ENCODE data around the gene KLHL22. TPM values are rescaled to one million over a fixed set of nuclear protein-coding genes. Genes with fewer than 3 reads are reported as not detected.

The KLHL22 gene
- total RNA-seq, 1 donor from 2014 or later = 14.3 TPM

GRCh38 chr22:20406686-20407408, 88.7 kb downstream of the KLHL22 start:
- no peak for DNase-seq (ENCODE audit: low spot score)
- Histone ChIP-seq H3K9ac (no peak overlapping the region), H3K4me2 (no peak overlapping the region), H2AFZ (replicated peaks) (no peak overlapping the region), H3K36me3 (peaks cover 3% of the 10 kb centered on the region), H4K20me1 (ENCODE audit: low read depth) (peaks cover 12% of the 10 kb centered on the region), H3K27ac (no peak overlapping the region), H3K27me3 (no peaks in the 10 kb centered on the region), H3K4me3 (no peak overlapping the region), H3F3A (ENCODE audit: low read depth) (no peaks in the 10 kb centered on the region), H3K4me1 (no peaks in the 10 kb centered on the region), H3K79me2 (ENCODE audit: low read depth) (no peaks in the 10 kb centered on the region), H3K9me3 (ENCODE audit: low read depth) (no peaks in the 10 kb centered on the region)
- Mint-ChIP-seq H3K4me3 (no peak overlapping the region), H3K9me3 (no peaks in the 10 kb centered on the region), H3K36me3 (peaks cover 22% of the 10 kb centered on the region), H3K27me3 (ENCODE audit: insufficient read depth, low read depth) (peaks cover 4% of the 10 kb centered on the region), H3K4me1 (peaks cover 6% of the 10 kb centered on the region), H3K27ac (no peak overlapping the region)
- TF ChIP-seq EZH2phosphoT487 (IDR thresholded peaks at IDR 0.05) (no peak), EZH2 (IDR thresholded peaks at IDR 0.05) (no peak), CTCF (IDR thresholded peaks at IDR 0.05) (no peak)

GRCh38 chr22:20405931-20406685, 89.5 kb downstream of the KLHL22 start:
- peaks cover 6% of the 10 kb centered on the region for H3K4me1 Mint-ChIP-seq

GRCh38 chr22:20405291-20405930, 90.2 kb downstream of the KLHL22 start:
- TF ChIP-seq EZH2 (IDR thresholded peaks at IDR 0.05) (no peak), EZH2phosphoT487 (IDR thresholded peaks at IDR 0.05) (no peak)
- no peak overlapping the region for H2AFZ ChIP-seq (replicated peaks)
- H3K4me3 ChIP-seq = no peak overlapping the region
- peaks cover 4% of the 10 kb centered on the region for H3K4me1 Mint-ChIP-seq
- no peaks in the 10 kb centered on the region for H3F3A ChIP-seq (ENCODE audit: low read depth)
- H3K27ac ChIP-seq = no peak overlapping the region
- peaks cover 3% of the 10 kb centered on the region for H3K36me3 ChIP-seq
- no peaks in the 10 kb centered on the region for H3K9me3 ChIP-seq (ENCODE audit: low read depth)
- H3K4me3 Mint-ChIP-seq = no peak overlapping the region
- H3K4me1 ChIP-seq = no peaks in the 10 kb centered on the region
- H3K27me3 ChIP-seq = no peaks in the 10 kb centered on the region
- H3K4me2 ChIP-seq = no peak overlapping the region
- H3K27ac Mint-ChIP-seq = no peak overlapping the region
- no peak overlapping the region for H3K9ac ChIP-seq
- no peaks in the 10 kb centered on the region for H3K9me3 Mint-ChIP-seq
- H3K36me3 Mint-ChIP-seq = peaks cover 25% of the 10 kb centered on the region
- H3K79me2 ChIP-seq (ENCODE audit: low read depth) = peaks cover 4% of the 10 kb centered on the region
- no peak for DNase-seq (ENCODE audit: low spot score)
- H3K27me3 Mint-ChIP-seq (ENCODE audit: insufficient read depth, low read depth) = peaks cover 4% of the 10 kb centered on the region
- H4K20me1 ChIP-seq (ENCODE audit: low read depth) = peaks cover 19% of the 10 kb centered on the region

More at GRCh38 chr22:20405931-20406685, 89.5 kb downstream of the KLHL22 start:
- H3K27me3 Mint-ChIP-seq (ENCODE audit: insufficient read depth, low read depth) = peaks cover 4% of the 10 kb centered on the region
- no peak overlapping the region for H2AFZ ChIP-seq (replicated peaks)
- no peaks in the 10 kb centered on the region for H3K4me1 ChIP-seq
- no peak overlapping the region for H3K4me3 ChIP-seq
- peaks cover 14% of the 10 kb centered on the region for H4K20me1 ChIP-seq (ENCODE audit: low read depth)
- no peak overlapping the region for H3K27ac Mint-ChIP-seq
- H3K4me3 Mint-ChIP-seq = no peak overlapping the region
- H3K27ac ChIP-seq = no peak overlapping the region
- H3K36me3 Mint-ChIP-seq = peaks cover 25% of the 10 kb centered on the region
- no peaks in the 10 kb centered on the region for H3F3A ChIP-seq (ENCODE audit: low read depth)
- no peaks in the 10 kb centered on the region for H3K79me2 ChIP-seq (ENCODE audit: low read depth)
- no peak for DNase-seq (ENCODE audit: low spot score)
- no peak overlapping the region for H3K4me2 ChIP-seq
- peaks cover 3% of the 10 kb centered on the region for H3K36me3 ChIP-seq
- no peaks in the 10 kb centered on the region for H3K27me3 ChIP-seq
- no peaks in the 10 kb centered on the region for H3K9me3 ChIP-seq (ENCODE audit: low read depth)
- TF ChIP-seq CTCF (IDR thresholded peaks at IDR 0.05) = no peak
- TF ChIP-seq EZH2 (IDR thresholded peaks at IDR 0.05) = no peak
- TF ChIP-seq EZH2phosphoT487 (IDR thresholded peaks at IDR 0.05) = no peak
- no peak overlapping the region for H3K9ac ChIP-seq
- H3K9me3 Mint-ChIP-seq = no peaks in the 10 kb centered on the region
